Karpas-422 (cell line): ENCODE measurements around the gene KRABD2. TPM values are rescaled to one million over a fixed set of nuclear protein-coding genes. Genes with fewer than 3 reads are reported as not detected.

Experiments
- DNase-seq: peaks from one replicate; pipeline ENCODE4 v3.0.0-alpha.2; 2015
- H2AFZ ChIP-seq: fragments of 200-600 bp; sonication (generic); 2 replicates; pipeline ENCODE4 v1.6.1; 2014; ENCODE audit warnings: antibody characterized with exemption, low read length, mixed read lengths
- H3K27ac ChIP-seq: fragments of 200-600 bp; sonication (generic); 2 replicates; pipeline ENCODE4 v1.5.1; 2014; ENCODE audit warnings: mild to moderate bottlenecking, low read length, moderate library complexity
- H3K27me3 ChIP-seq: fragments of 200-600 bp; sonication (generic); 2 replicates; pipeline ENCODE4 v1.6.1; 2014; ENCODE audit warnings: low read length, mixed read lengths
- H3K36me3 ChIP-seq: fragments of 200-600 bp; sonication (generic); 2 replicates; pipeline ENCODE4 v1.6.1; 2014; ENCODE audit warnings: low read length, mixed read lengths; ENCODE audit not compliant: insufficient read depth
- H3K4me1 ChIP-seq: fragments of 200-600 bp; sonication (generic); 2 replicates; pipeline ENCODE4 v1.6.1; 2014; ENCODE audit warnings: mild to moderate bottlenecking, low read length, mixed read lengths
- H3K4me2 ChIP-seq: fragments of 200-600 bp; sonication (generic); 2 replicates; pipeline ENCODE4 v1.6.1; 2014; ENCODE audit warnings: low read length, low read depth, mild to moderate bottlenecking; ENCODE audit not compliant: poor library complexity, severe bottlenecking
- H3K4me3 ChIP-seq: fragments of 200-600 bp; sonication (generic); 2 replicates; pipeline ENCODE4 v1.5.1; 2014; ENCODE audit warnings: mild to moderate bottlenecking, antibody characterized with exemption, low read length, mixed read lengths
- H3K79me2 ChIP-seq: fragments of 200-600 bp; sonication (generic); 2 replicates; pipeline ENCODE4 v1.6.1; 2014; ENCODE audit warnings: mild to moderate bottlenecking, low read length, mixed read lengths
- H3K9ac ChIP-seq: fragments of 200-600 bp; sonication (generic); 2 replicates; pipeline ENCODE4 v1.6.0; 2014; ENCODE audit warnings: low read length
- H3K9me2 ChIP-seq: fragments of 200-600 bp; sonication (generic), shearing (Covaris generic); replicated peaks from 2 replicates; pipeline ENCODE4 v1.6.0; 2014; ENCODE audit warnings: mild to moderate bottlenecking, low read length, moderate library complexity; ENCODE audit not compliant: insufficient read depth
- H3K9me3 ChIP-seq: fragments of 300-700, 200-600 bp; sonication (generic); 2 replicates; pipeline ENCODE4 v1.6.1; 2014; ENCODE audit warnings: low read length, mixed read lengths
- H4K20me1 ChIP-seq: fragments of 200-600 bp; sonication (generic); 2 replicates; pipeline ENCODE4 v1.6.1; 2014; ENCODE audit warnings: mild to moderate bottlenecking, antibody characterized with exemption, low read length, low read depth; ENCODE audit not compliant: insufficient read depth
- small RNA-seq: library from RNA; depleted of rRNA; stranded (forward); fragments of <200 nt; gene quantifications from one replicate; pipeline ENCODE3, GENCODE V24; 2014
- total RNA-seq: library from RNA; depleted of rRNA; stranded (reverse); fragments of >200 nt; shearing (Covaris generic); gene quantifications from 2 replicates; pipeline ENCODE4 v1.2.3, GENCODE V29; 2014; ENCODE audit warnings: low replicate concordance; rRNA removed

The KRABD2 gene

DNA sequence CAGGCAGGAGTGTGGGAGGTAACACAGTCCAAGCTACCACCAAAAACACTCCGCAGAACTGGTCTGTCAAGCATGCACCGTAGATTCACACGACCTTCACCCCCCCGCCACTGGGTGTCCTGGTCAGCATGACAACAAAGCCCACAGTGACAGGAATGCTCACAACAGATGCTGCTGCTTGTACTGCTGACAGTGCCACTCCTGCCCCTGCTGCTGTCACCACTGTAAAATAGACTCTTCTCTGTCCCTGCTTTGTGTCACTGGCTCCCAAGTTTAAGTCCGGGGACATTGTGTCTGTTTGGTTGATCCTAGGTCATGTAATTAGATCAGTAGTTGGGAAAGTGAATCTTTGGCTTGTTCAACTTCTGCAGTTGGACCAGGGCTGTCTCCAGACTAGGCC is 43.8 kb downstream of the KRABD2 start:
- Histone ChIP-seq H4K20me1 (no peaks in the 10 kb centered on the region), H3K79me2 (no peaks in the 10 kb centered on the region), H3K27ac (no peak overlapping the region), H3K4me2 (no peak overlapping the region), H3K9me2 (no peaks in the 10 kb centered on the region), H3K9ac (no peak overlapping the region), H3K4me1 (no peaks in the 10 kb centered on the region), H3K36me3 (no peaks in the 10 kb centered on the region), H2AFZ (no peak overlapping the region), H3K9me3 (no peaks in the 10 kb centered on the region), H3K27me3 (no peaks in the 10 kb centered on the region), H3K4me3 (no peak overlapping the region)
- no peak for DNase-seq

DNA sequence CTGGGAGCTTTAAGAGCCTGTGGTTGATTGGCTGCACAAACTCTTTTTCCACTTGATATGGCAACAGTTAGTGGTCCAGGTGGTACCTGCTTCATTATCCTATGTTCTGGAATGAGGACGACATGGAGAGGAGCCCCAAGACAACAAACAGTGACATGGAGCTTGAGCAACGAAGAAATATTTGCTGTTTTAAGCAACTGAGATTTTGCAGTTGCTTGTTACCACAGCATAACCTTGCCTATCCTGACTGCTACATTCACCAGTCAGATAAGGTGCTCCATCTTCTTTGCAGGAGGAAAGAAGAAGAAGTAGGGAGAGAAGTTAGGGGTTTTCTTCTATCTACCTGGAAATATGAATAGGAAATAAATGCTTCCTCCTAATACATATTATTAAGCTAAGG is 44.4 kb downstream of the KRABD2 start:
- Histone ChIP-seq H3K4me3 (no peak overlapping the region), H4K20me1 (no peaks in the 10 kb centered on the region), H3K9me3 (no peaks in the 10 kb centered on the region), H3K79me2 (no peaks in the 10 kb centered on the region), H3K27ac (no peak overlapping the region), H3K27me3 (no peaks in the 10 kb centered on the region), H3K9ac (no peak overlapping the region), H3K9me2 (no peaks in the 10 kb centered on the region), H3K4me1 (no peaks in the 10 kb centered on the region), H3K36me3 (no peaks in the 10 kb centered on the region), H3K4me2 (no peak overlapping the region), H2AFZ (no peak overlapping the region)
- no peak for DNase-seq

DNA sequence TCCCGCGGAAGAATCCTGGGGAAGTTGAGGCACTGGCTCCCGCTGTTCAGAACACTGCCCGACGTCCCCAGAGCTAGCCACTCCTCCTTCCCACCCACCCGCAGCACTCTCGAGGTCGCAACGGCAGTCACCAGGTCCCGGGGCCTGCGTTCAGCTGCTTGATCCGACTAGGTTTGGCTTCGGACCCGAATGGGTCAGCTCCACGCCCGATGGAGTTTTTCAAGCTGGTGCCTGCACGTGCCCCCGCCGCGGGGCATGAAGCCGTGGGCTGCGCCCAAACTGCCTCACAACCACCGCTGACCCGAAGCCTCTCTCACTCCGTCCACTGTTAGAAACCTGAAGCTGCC is 49.2 kb downstream of the KRABD2 start:
- H3K36me3 ChIP-seq, result no peaks in the 10 kb centered on the region
- no peak overlapping the region for H3K27ac ChIP-seq
- no peaks in the 10 kb centered on the region for H3K9me2 ChIP-seq
- no peak overlapping the region for H3K9ac ChIP-seq
- no peaks in the 10 kb centered on the region for H3K79me2 ChIP-seq
- H3K4me1 ChIP-seq, result no peaks in the 10 kb centered on the region
- no peak for DNase-seq
- H3K27me3 ChIP-seq, result no peaks in the 10 kb centered on the region
- H2AFZ ChIP-seq, result no peak overlapping the region
- no peaks in the 10 kb centered on the region for H3K9me3 ChIP-seq
- no peaks in the 10 kb centered on the region for H4K20me1 ChIP-seq
- no peak overlapping the region for H3K4me3 ChIP-seq
- no peak overlapping the region for H3K4me2 ChIP-seq

Small RNAs within 50 kb of the gene (small RNA-seq; reads per million reads assigned to genes)
- 0.16 reads per million for gene RF00265

Other genes with a start within 250 kb of the KRABD2 start
- gene PER1, start 224.3 kb downstream of the KRABD2 start, total RNA-seq, result 12.7 and 24.0 TPM in 2 replicates
- 24.5 and 47.7 TPM in 2 replicates for gene VAMP2, start 213.8 kb downstream of the KRABD2 start, total RNA-seq
- 70.7 and 134 TPM in 2 replicates for gene TMEM107, start 200.3 kb downstream of the KRABD2 start, total RNA-seq
- gene BORCS6, start 186.5 kb downstream of the KRABD2 start, total RNA-seq, result 10.3 and 34.4 TPM in 2 replicates
- 71.0 and 82.4 TPM in 2 replicates for gene AURKB, start 166.1 kb downstream of the KRABD2 start, total RNA-seq
- gene CTC1, start 128.6 kb downstream of the KRABD2 start, total RNA-seq, result 16.4 and 19.7 TPM in 2 replicates
- 39.9 and 129 TPM in 2 replicates for gene PFAS, start 127.4 kb downstream of the KRABD2 start, total RNA-seq
- gene RANGRF, start 88.0 kb downstream of the KRABD2 start, total RNA-seq, result 25.5 and 41.3 TPM in 2 replicates
- 4.8 and 7.6 TPM in 2 replicates for gene SLC25A35, start 81.3 kb downstream of the KRABD2 start, total RNA-seq
- gene ARHGEF15, start 66.5 kb downstream of the KRABD2 start, total RNA-seq, result not detected in 2 replicates
- gene ODF4, start 36.9 kb downstream of the KRABD2 start, total RNA-seq, result not detected in 2 replicates
- 4,201 and 4,757 TPM in 2 replicates for gene RPL26, start 6.5 kb upstream of the KRABD2 start, total RNA-seq
- gene RNF222, start 21.1 kb upstream of the KRABD2 start, total RNA-seq, result not detected in 2 replicates
- gene NDEL1, start 59.2 kb upstream of the KRABD2 start, total RNA-seq, result 26.0 and 48.6 TPM in 2 replicates